ENCODE measurements around the gene SUGCT. TPM values are rescaled to one million over a fixed set of nuclear protein-coding genes. Genes with fewer than 3 reads are reported as not detected.
A peak's percentile ranks its signal among the peaks of the same experiment; 100 is the strongest.
"Not testable (repeated sequence)": the region's sequence is repeated elsewhere in the genome, so short reads cannot be mapped to it uniquely, and the experiment has no call there.

SUGCT gene
- total RNA-seq, 1 donor from 2014 or later = 12.0 TPM

DNA sequence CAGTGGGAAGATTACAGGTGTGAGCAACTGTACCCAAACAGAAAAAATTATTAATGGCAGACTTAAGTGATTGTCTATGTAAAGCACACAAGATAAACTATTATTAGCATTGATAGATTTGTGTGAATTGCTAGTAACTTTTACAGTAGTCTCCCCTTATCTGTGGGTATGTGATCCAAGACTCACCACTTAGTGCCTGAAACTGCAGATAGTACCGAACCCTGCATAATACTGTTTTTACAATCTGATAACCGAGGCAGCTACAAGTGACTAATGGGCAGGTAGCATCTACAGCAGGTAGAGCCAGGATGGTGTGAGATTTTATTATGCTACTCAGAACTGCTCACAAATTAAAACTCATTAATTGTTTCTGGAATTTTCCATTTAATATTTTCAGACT is 31.9 kb upstream of the SUGCT start:
- H3K4me1 ChIP-seq (ENCODE audit: control insufficient read depth in 3 of 3, insufficient read depth in 3 of 3, low read length in 3 of 3) = peaks cover 0 to under 1% (median 0%) of the 10 kb centered on the region in 3 donors
- H3K36me3 ChIP-seq (ENCODE audit: control insufficient read depth in 3 of 3, insufficient read depth in 3 of 3, low read length in 3 of 3) = no peaks in the 10 kb centered on the region
- H3K27ac ChIP-seq (ENCODE audit: low read depth, low read length) = no peak overlapping the region
- H3K9me3 ChIP-seq (ENCODE audit: control insufficient read depth in 3 of 3, low read length in 3 of 3) = no peaks in the 10 kb centered on the region
- no peak overlapping the region for H3K4me3 ChIP-seq (ENCODE audit: low read length in 3 of 3)
- no peaks in the 10 kb centered on the region for H3K27me3 ChIP-seq (ENCODE audit: control insufficient read depth in 3 of 3, insufficient read depth in 3 of 3, low read length in 3 of 3)
- no peak overlapping the region for H3K9ac ChIP-seq (ENCODE audit: low read depth in 1 of 3, low read length in 3 of 3)

DNA sequence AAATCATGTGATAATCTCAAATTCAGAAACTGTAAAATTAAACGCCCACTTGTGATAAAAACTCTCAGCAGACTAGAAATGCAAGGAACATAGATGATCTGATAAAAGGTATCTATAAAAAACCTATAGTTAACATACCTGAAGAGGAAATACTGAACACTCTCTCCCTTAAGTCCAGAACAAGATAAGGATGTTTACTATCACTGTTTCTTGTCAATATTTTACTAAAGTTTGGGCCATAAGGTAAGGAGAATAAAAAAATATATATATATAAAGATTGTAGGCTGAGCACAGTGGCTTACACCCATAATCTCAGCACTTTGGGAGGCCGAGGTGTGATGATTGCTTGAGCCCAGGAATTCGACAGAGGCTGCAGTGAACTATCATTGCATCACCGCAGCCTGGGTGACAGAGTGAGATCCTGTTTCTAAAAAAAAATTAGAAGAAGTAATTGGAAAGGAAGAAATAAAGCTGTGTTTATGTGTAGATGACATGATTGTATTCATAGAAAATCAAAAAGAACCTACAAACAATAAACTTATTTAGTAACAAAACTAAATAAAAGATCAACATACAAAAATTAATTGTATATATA is 28.8 kb upstream of the SUGCT start:
- Histone ChIP-seq H3K9ac (ENCODE audit: low read depth in 1 of 3, low read length in 3 of 3) (no peak overlapping the region), H3K4me1 (ENCODE audit: control insufficient read depth in 3 of 3, insufficient read depth in 3 of 3, low read length in 3 of 3) (no peaks in the 10 kb centered on the region), H3K4me3 (ENCODE audit: low read length in 3 of 3) (no peak overlapping the region), H3K36me3 (ENCODE audit: control insufficient read depth in 3 of 3, insufficient read depth in 3 of 3, low read length in 3 of 3) (no peaks in the 10 kb centered on the region), H3K27me3 (ENCODE audit: control insufficient read depth in 3 of 3, insufficient read depth in 3 of 3, low read length in 3 of 3) (no peaks in the 10 kb centered on the region), H3K27ac (ENCODE audit: low read depth, low read length) (no peak overlapping the region), H3K9me3 (ENCODE audit: control insufficient read depth in 3 of 3, low read length in 3 of 3) (no peaks in the 10 kb centered on the region)

DNA sequence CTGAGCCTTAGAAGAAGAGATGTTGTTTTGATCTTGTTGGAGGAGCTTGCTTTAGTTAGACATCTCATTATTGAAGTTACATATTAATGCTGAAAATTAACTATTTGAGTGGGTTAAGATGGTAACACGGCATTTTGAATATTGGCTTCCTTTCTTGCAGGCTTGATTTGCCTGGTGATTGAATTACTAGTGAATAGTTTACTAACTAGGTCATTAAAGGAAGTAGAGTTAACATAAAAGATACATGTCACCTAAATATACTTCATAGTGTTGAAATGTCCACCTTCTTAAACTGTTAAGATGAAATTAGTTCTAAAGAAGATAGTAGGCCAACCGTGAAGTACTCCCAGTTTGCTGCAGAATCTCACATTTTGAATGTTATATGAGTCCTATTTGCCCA is 18.9 kb upstream of the SUGCT start:
- no peak overlapping the region for H3K4me3 ChIP-seq (ENCODE audit: low read length in 3 of 3)
- H3K27me3 ChIP-seq (ENCODE audit: control insufficient read depth in 3 of 3, insufficient read depth in 3 of 3, low read length in 3 of 3) = no peaks in the 10 kb centered on the region
- H3K9me3 ChIP-seq (ENCODE audit: control insufficient read depth in 3 of 3, low read length in 3 of 3) = peaks cover 0 to 5% (median 3%) of the 10 kb centered on the region in 3 donors
- H3K36me3 ChIP-seq (ENCODE audit: control insufficient read depth in 3 of 3, insufficient read depth in 3 of 3, low read length in 3 of 3) = no peaks in the 10 kb centered on the region
- H3K9ac ChIP-seq (ENCODE audit: low read depth in 1 of 3, low read length in 3 of 3) = no peak overlapping the region
- no peak overlapping the region for H3K27ac ChIP-seq (ENCODE audit: low read depth, low read length)
- no peaks in the 10 kb centered on the region for H3K4me1 ChIP-seq (ENCODE audit: control insufficient read depth in 3 of 3, insufficient read depth in 3 of 3, low read length in 3 of 3)

DNA sequence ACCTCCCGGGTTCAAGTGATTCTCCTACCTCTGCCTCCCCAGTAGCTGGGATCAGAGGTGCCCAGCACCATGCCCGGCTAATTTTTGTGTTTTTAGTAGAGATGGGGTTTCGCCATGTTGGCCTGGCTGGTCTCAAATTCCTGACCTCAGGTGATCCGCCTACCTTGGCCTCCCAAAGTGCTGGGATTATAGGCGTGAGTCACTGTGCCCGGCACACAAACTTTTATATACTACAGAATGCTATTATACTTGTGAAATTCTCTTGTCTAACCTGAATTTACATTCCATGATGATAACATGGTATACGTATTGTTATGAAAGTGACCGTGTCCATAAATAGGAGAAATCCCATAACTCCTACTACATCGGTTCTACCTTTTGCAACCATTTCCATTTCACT is 17.6 kb upstream of the SUGCT start:
- H3K27me3 ChIP-seq (ENCODE audit: control insufficient read depth in 3 of 3, insufficient read depth in 3 of 3, low read length in 3 of 3); H3K4me3 ChIP-seq (ENCODE audit: low read length in 3 of 3); H3K27ac ChIP-seq (ENCODE audit: low read depth, low read length); H3K4me1 ChIP-seq (ENCODE audit: control insufficient read depth in 3 of 3, insufficient read depth in 3 of 3, low read length in 3 of 3); H3K9me3 ChIP-seq (ENCODE audit: control insufficient read depth in 3 of 3, low read length in 3 of 3); H3K36me3 ChIP-seq (ENCODE audit: control insufficient read depth in 3 of 3, insufficient read depth in 3 of 3, low read length in 3 of 3); H3K9ac ChIP-seq (ENCODE audit: low read depth in 1 of 3, low read length in 3 of 3): not testable (repeated sequence)

DNA sequence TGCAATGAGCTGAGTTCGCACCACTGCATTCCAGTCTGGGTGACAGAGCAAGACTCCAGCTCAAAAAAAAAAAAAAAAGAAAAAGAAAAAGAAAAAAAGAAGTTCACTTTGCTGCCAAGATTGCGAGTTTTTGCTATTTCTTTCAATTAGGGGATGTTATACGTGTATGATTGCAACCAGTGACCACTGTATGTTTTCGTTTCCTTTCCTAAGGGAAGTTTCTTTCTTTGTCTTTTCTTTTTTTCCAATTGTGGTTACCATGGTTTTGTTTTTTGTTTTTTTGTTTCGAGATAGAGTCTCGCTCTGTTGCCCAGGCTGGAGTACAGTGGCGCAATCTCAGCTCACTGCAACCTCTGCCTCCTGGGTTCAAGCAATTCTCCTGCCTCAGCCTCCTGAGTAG is 16.6 kb upstream of the SUGCT start:
- not testable (repeated sequence) for H3K36me3 ChIP-seq (ENCODE audit: control insufficient read depth in 3 of 3, insufficient read depth in 3 of 3, low read length in 3 of 3); H3K4me3 ChIP-seq (ENCODE audit: low read length in 3 of 3); H3K9me3 ChIP-seq (ENCODE audit: control insufficient read depth in 3 of 3, low read length in 3 of 3); H3K27ac ChIP-seq (ENCODE audit: low read depth, low read length); H3K27me3 ChIP-seq (ENCODE audit: control insufficient read depth in 3 of 3, insufficient read depth in 3 of 3, low read length in 3 of 3); H3K9ac ChIP-seq (ENCODE audit: low read depth in 1 of 3, low read length in 3 of 3); H3K4me1 ChIP-seq (ENCODE audit: control insufficient read depth in 3 of 3, insufficient read depth in 3 of 3, low read length in 3 of 3)

DNA sequence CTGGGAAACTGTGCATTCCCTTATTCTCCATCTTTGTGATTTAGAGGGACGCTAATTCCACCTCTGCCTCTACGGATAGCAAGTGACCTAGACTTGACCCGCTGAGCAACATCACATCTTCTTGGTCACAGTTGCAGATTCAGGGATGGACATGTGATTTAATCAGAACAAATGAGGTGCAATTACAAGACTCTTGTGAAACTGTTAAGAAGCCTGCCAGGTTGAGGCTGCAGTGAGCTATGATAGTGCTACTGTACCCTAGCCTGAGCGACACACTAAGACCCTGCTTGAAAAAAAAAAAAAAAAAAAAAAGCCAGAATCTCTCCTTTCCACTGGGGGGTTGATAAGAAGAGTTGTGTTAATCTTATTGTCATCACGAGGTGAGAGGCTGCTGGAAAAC is 14.8 kb upstream of the SUGCT start:
- Histone ChIP-seq H3K9ac (ENCODE audit: low read depth in 1 of 3, low read length in 3 of 3) (no peak overlapping the region), H3K36me3 (ENCODE audit: control insufficient read depth in 3 of 3, insufficient read depth in 3 of 3, low read length in 3 of 3) (no peaks in the 10 kb centered on the region), H3K27ac (ENCODE audit: low read depth, low read length) (no peak overlapping the region), H3K9me3 (ENCODE audit: control insufficient read depth in 3 of 3, low read length in 3 of 3) (no peaks in the 10 kb centered on the region), H3K4me1 (ENCODE audit: control insufficient read depth in 3 of 3, insufficient read depth in 3 of 3, low read length in 3 of 3) (no peaks in the 10 kb centered on the region), H3K27me3 (ENCODE audit: control insufficient read depth in 3 of 3, insufficient read depth in 3 of 3, low read length in 3 of 3) (no peaks in the 10 kb centered on the region), H3K4me3 (ENCODE audit: low read length in 3 of 3) (no peak overlapping the region)

DNA sequence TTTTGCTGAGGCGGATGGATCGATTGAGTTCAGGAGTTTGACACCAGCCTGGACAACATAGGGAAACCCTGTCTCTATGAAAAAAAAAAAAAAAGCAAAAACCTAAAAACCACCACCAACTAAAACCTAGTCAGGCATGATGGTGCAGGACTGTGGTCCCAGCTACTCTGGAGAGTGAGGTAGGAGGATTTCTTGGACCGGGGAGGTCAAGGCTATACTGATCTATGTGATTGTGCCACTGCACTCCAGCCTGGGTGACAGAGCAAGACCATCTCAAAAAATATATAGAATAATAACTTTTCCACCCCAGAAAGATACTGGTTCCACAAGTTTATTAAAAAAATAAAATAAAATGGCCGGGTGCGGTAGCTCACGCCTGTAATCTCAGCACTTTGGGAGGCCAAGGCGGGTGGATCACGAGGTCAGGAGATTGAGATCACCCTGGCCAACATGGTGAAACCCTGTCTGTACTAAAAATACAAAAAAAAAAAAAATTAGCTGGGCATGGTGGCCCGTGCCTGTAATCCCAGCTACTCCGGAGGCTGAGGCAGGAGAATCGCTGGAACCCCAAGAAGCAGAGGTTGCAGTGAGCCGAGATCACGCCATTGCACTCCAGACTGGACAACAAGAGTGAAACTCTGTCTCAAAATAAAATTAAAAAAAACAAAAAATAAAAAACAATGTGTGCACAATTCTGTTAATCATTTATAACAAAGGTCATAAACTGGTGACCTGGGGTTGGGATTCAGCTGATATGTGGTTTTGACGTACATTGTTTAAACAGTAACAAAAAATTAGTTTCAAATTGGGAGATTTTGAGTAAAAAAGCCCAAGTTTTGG is 12.5 kb upstream of the SUGCT start:
- not testable (repeated sequence) for H3K9me3 ChIP-seq (ENCODE audit: control insufficient read depth in 3 of 3, low read length in 3 of 3); H3K4me3 ChIP-seq (ENCODE audit: low read length in 3 of 3); H3K4me1 ChIP-seq (ENCODE audit: control insufficient read depth in 3 of 3, insufficient read depth in 3 of 3, low read length in 3 of 3); H3K27ac ChIP-seq (ENCODE audit: low read depth, low read length); H3K9ac ChIP-seq (ENCODE audit: low read depth in 1 of 3, low read length in 3 of 3); H3K36me3 ChIP-seq (ENCODE audit: control insufficient read depth in 3 of 3, insufficient read depth in 3 of 3, low read length in 3 of 3); H3K27me3 ChIP-seq (ENCODE audit: control insufficient read depth in 3 of 3, insufficient read depth in 3 of 3, low read length in 3 of 3)

DNA sequence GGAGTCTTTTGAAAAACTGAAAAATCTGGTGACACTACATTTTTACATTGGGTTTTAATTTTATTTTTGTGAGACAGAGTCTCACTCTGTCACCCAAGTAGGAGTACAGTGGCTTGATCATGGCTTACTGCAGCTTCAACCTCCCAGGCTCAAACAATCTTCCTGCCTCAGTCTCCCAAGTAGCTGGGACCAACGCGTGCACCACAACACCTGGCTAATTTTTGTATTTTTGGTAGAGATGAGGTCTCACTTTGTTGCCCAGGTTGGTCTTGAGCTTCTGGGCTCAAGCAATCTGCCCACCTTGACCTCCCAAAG is 11.9 kb upstream of the SUGCT start:
- Histone ChIP-seq H3K9me3 (ENCODE audit: control insufficient read depth in 3 of 3, low read length in 3 of 3) (no peaks in the 10 kb centered on the region), H3K27ac (ENCODE audit: low read depth, low read length) (no peak overlapping the region), H3K27me3 (ENCODE audit: control insufficient read depth in 3 of 3, insufficient read depth in 3 of 3, low read length in 3 of 3) (no peaks in the 10 kb centered on the region), H3K9ac (ENCODE audit: low read depth in 1 of 3, low read length in 3 of 3) (no peak overlapping the region), H3K4me3 (ENCODE audit: low read length in 3 of 3) (no peak overlapping the region), H3K36me3 (ENCODE audit: control insufficient read depth in 3 of 3, insufficient read depth in 3 of 3, low read length in 3 of 3) (no peaks in the 10 kb centered on the region), H3K4me1 (ENCODE audit: control insufficient read depth in 3 of 3, insufficient read depth in 3 of 3, low read length in 3 of 3) (no peaks in the 10 kb centered on the region)

DNA sequence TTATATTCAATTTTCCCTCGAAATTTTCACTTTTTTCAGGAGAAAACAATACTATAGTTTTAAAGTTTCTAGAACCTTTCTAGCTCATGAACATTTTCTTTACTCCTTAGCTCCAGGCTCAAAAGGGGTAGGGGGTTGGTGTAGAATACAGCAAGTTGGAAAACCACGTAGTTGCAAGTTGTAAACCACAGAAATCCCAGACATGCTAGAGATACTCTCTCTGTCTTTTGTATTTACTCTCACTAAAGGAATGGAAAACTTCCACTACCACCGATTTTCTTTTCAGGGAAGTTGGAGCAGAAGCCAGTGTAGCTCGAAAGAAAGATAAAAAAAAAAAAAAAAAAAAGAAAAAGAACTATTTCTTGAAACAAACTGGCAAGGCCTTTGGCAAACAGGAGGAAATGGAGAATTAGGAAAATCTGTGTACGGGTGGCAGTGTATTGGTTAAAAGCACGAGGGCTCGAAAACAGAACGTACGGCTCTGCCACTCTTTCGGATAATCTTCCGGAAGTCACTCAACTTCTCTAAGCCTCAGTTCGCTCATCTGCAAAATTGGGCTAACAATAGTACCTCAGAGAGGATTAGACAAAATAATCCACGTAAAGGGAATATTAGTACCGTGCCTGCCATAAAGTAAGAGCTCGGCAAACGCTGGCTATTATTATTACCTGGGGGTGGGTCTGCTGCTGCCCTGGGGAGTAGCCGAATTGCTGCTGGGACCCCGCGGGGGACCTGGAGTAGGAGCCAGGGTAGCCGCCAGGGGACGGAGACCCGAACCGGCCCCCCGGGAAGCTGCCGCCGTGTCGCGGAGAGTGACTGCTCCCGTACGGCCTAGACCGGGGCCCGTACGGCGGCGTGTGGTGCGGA is 1.0 kb upstream of the SUGCT start:
- peaks cover 0 to 3% (median 3%) of the 10 kb centered on the region in 3 donors for H3K36me3 ChIP-seq (ENCODE audit: control insufficient read depth in 3 of 3, insufficient read depth in 3 of 3, low read length in 3 of 3)
- no peaks in the 10 kb centered on the region for H3K27me3 ChIP-seq (ENCODE audit: control insufficient read depth in 3 of 3, insufficient read depth in 3 of 3, low read length in 3 of 3)
- H3K27ac ChIP-seq (ENCODE audit: low read depth, low read length) = peak overlapping the region; percentile 80
- peak overlapping the region; percentile 98 for H3K9ac ChIP-seq (ENCODE audit: low read depth in 1 of 3, low read length in 3 of 3)
- H3K4me1 ChIP-seq (ENCODE audit: control insufficient read depth in 3 of 3, insufficient read depth in 3 of 3, low read length in 3 of 3) = peaks cover 9 to 16% (median 15%) of the 10 kb centered on the region in 3 donors
- peak overlapping the region; percentile 73 to 98 (median 96) for H3K4me3 ChIP-seq (ENCODE audit: low read length in 3 of 3)
- H3K9me3 ChIP-seq (ENCODE audit: control insufficient read depth in 3 of 3, low read length in 3 of 3) = no peaks in the 10 kb centered on the region

DNA sequence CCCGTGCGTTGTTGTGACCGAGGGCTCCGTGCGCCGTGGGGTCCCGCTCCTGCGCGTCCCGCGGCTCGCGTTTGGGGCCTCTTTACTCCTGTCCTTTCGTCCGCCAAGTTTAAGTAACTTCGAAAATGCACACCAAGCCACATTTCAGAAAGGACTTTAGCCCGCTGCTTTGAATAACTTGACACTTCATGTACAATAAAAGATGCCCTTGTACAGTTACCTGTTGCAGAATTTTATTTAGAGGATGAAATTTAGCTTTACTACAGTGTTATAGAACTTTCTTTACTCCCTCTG is 459 bp downstream of the SUGCT start:
- Histone ChIP-seq H3K4me1 (ENCODE audit: control insufficient read depth in 3 of 3, insufficient read depth in 3 of 3, low read length in 3 of 3) (peaks cover 9 to 15% (median 13%) of the 10 kb centered on the region in 3 donors), H3K27me3 (ENCODE audit: control insufficient read depth in 3 of 3, insufficient read depth in 3 of 3, low read length in 3 of 3) (no peaks in the 10 kb centered on the region), H3K27ac (ENCODE audit: low read depth, low read length) (peak overlapping the region; percentile 80), H3K36me3 (ENCODE audit: control insufficient read depth in 3 of 3, insufficient read depth in 3 of 3, low read length in 3 of 3) (peaks cover 0 to 3% (median 3%) of the 10 kb centered on the region in 3 donors), H3K9me3 (ENCODE audit: control insufficient read depth in 3 of 3, low read length in 3 of 3) (no peaks in the 10 kb centered on the region), H3K4me3 (ENCODE audit: low read length in 3 of 3) (peak overlapping the region; percentile 73 to 98 (median 96)), H3K9ac (ENCODE audit: low read depth in 1 of 3, low read length in 3 of 3) (peak overlapping the region; percentile 93 to 98 (median 98))
